22Rv1 (cell line): ENCODE measurements around the gene ZNF92.

ENCODE experiments used
- ZFX ChIP-seq: fragments of 450-650 bp; IDR thresholded peaks from 2 replicates; pipeline ENCODE4 v1.6.1; 2017; ENCODE audit warnings: antibody characterized with exemption, borderline replicate concordance
- TF ChIP-seq, protein P1 (sequence below): fragments of 450-650 bp; IDR thresholded peaks from 2 replicates; pipeline ENCODE4 v1.5.1; 2017; ENCODE audit warnings: mild to moderate bottlenecking

DNA sequence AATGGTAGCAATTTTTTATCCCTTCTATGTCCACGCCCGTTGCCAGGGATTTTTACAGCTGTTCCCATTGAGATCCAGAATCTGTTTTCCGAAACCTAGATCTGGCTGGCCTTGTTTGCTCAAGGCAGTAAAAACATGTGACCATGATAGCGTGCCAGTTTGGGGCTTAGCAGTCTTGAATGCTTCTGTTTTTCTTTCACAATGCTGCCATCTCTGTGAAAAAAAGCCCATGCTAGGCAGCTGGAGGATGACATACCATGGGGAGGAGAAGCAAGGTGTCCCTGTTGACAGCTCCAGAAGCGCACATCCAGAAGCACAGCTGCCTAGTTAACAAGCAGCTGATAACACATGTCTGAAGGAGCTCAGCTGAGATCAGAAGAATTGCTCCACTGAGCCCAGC, 2.2 kb upstream of the ZNF92 start:
- no peak for TF ChIP-seq ZFX
- TF ChIP-seq, protein P1, sequence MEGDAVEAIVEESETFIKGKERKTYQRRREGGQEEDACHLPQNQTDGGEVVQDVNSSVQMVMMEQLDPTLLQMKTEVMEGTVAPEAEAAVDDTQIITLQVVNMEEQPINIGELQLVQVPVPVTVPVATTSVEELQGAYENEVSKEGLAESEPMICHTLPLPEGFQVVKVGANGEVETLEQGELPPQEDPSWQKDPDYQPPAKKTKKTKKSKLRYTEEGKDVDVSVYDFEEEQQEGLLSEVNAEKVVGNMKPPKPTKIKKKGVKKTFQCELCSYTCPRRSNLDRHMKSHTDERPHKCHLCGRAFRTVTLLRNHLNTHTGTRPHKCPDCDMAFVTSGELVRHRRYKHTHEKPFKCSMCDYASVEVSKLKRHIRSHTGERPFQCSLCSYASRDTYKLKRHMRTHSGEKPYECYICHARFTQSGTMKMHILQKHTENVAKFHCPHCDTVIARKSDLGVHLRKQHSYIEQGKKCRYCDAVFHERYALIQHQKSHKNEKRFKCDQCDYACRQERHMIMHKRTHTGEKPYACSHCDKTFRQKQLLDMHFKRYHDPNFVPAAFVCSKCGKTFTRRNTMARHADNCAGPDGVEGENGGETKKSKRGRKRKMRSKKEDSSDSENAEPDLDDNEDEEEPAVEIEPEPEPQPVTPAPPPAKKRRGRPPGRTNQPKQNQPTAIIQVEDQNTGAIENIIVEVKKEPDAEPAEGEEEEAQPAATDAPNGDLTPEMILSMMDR: no peak
